ENCODE measurements around the gene CYP4B1.
"Not testable (repeated sequence)": the region's sequence is repeated elsewhere in the genome, so short reads cannot be mapped to it uniquely, and the experiment has no call there.

Gene CYP4B1

GRCh38 chr1:46767649-46768282, 31.1 kb upstream of the CYP4B1 start:
- Mint-ChIP-seq H3K4me1 (no peaks in the 10 kb centered on the region), H3K27me3 (ENCODE audit: low read depth, poor library complexity) (peaks cover 11% of the 10 kb centered on the region), H3K36me3 (ENCODE audit: low read depth) (peaks cover 6% of the 10 kb centered on the region), H3K9me3 (peaks cover 47% of the 10 kb centered on the region), H3K27ac (no peak overlapping the region), H3K4me3 (no peak overlapping the region)
- DNase-seq, result no peak
- TF ChIP-seq CTCF (IDR thresholded peaks at IDR 0.05), result no peak

GRCh38 chr1:46768445-46768844, 30.4 kb upstream of the CYP4B1 start:
- H3K27me3 Mint-ChIP-seq (ENCODE audit: low read depth, poor library complexity), result peaks cover 8% of the 10 kb centered on the region
- H3K27ac Mint-ChIP-seq, result no peak overlapping the region
- H3K36me3 Mint-ChIP-seq (ENCODE audit: low read depth), result peaks cover 6% of the 10 kb centered on the region
- no peak overlapping the region for H3K4me3 Mint-ChIP-seq
- peaks cover 50% of the 10 kb centered on the region for H3K9me3 Mint-ChIP-seq
- DNase-seq, result no peak
- no peaks in the 10 kb centered on the region for H3K4me1 Mint-ChIP-seq
- TF ChIP-seq CTCF (IDR thresholded peaks at IDR 0.05), result no peak

- TF ChIP-seq CTCF (IDR thresholded peaks at IDR 0.05), result no peak
- Mint-ChIP-seq H3K9me3 (peaks cover 57% of the 10 kb centered on the region), H3K4me3 (no peak overlapping the region), H3K27ac (no peak overlapping the region), H3K27me3 (ENCODE audit: low read depth, poor library complexity) (peaks cover 3% of the 10 kb centered on the region), H3K36me3 (ENCODE audit: low read depth) (peaks cover 6% of the 10 kb centered on the region), H3K4me1 (no peaks in the 10 kb centered on the region)
- no peak for DNase-seq
Measured at GRCh38 chr1:46769028-46769740, 29.7 kb upstream of the CYP4B1 start.

GRCh38 chr1:46770541-46770940, 28.3 kb upstream of the CYP4B1 start:
- Mint-ChIP-seq H3K27ac (no peak overlapping the region), H3K4me3 (no peak overlapping the region), H3K9me3 (peaks cover 66% of the 10 kb centered on the region), H3K36me3 (ENCODE audit: low read depth) (peaks cover 6% of the 10 kb centered on the region), H3K27me3 (ENCODE audit: low read depth, poor library complexity) (peaks cover 3% of the 10 kb centered on the region), H3K4me1 (no peaks in the 10 kb centered on the region)
- DNase-seq, result no peak
- TF ChIP-seq CTCF (IDR thresholded peaks at IDR 0.05), result no peak

- Mint-ChIP-seq H3K36me3 (ENCODE audit: low read depth) (peaks cover 6% of the 10 kb centered on the region), H3K9me3 (peaks cover 81% of the 10 kb centered on the region), H3K27me3 (ENCODE audit: low read depth, poor library complexity) (no peaks in the 10 kb centered on the region), H3K4me3 (no peak overlapping the region), H3K27ac (no peak overlapping the region), H3K4me1 (no peaks in the 10 kb centered on the region)
- no peak for DNase-seq
- no peak for TF ChIP-seq CTCF (IDR thresholded peaks at IDR 0.05)
Measured at GRCh38 chr1:46772571-46772970, 26.3 kb upstream of the CYP4B1 start.

- Mint-ChIP-seq H3K4me1 (no peaks in the 10 kb centered on the region), H3K27me3 (ENCODE audit: low read depth, poor library complexity) (no peaks in the 10 kb centered on the region), H3K9me3 (peaks cover 75% of the 10 kb centered on the region), H3K36me3 (ENCODE audit: low read depth) (peaks cover 6% of the 10 kb centered on the region), H3K4me3 (no peak overlapping the region), H3K27ac (no peak overlapping the region)
- no peak for DNase-seq
- TF ChIP-seq CTCF (IDR thresholded peaks at IDR 0.05), result no peak
Measured at GRCh38 chr1:46774297-46774696, 24.5 kb upstream of the CYP4B1 start.

- H3K9me3 Mint-ChIP-seq, result peaks cover 61% of the 10 kb centered on the region
- not testable (repeated sequence) for DNase-seq; H3K4me3 Mint-ChIP-seq; H3K27me3 Mint-ChIP-seq (ENCODE audit: low read depth, poor library complexity); H3K36me3 Mint-ChIP-seq (ENCODE audit: low read depth); H3K27ac Mint-ChIP-seq; H3K4me1 Mint-ChIP-seq
Measured at GRCh38 chr1:46778456-46778855, 20.4 kb upstream of the CYP4B1 start.

Data from nephron progenitor cell (in vitro differentiated cells).